Limb (tissue), 2 donors: ENCODE results near the gene THOC7.

ENCODE experiments used
- DNase-seq, 2 donors: peaks; one replicate each; pipeline ENCODE4 v3.0.0-alpha.2; 2016; ENCODE audit errors: extremely low spot score in 2 of 2

The THOC7 gene

GRCh38 chr3:63845215-63845614 lies 18.4 kb downstream of the THOC7 start:
- no peak for DNase-seq

- DNase-seq = no peak
These were observed 21.5 kb downstream of the THOC7 start for GRCh38 chr3:63842127-63842526.

- no peak for DNase-seq
These were observed 21.9 kb downstream of the THOC7 start for GRCh38 chr3:63841704-63842103.

GRCh38 chr3:63832395-63832794 lies 31.2 kb downstream of the THOC7 start:
- DNase-seq = no peak

GRCh38 chr3:63830526-63830925 lies 33.1 kb downstream of the THOC7 start:
- no peak for DNase-seq

DNA sequence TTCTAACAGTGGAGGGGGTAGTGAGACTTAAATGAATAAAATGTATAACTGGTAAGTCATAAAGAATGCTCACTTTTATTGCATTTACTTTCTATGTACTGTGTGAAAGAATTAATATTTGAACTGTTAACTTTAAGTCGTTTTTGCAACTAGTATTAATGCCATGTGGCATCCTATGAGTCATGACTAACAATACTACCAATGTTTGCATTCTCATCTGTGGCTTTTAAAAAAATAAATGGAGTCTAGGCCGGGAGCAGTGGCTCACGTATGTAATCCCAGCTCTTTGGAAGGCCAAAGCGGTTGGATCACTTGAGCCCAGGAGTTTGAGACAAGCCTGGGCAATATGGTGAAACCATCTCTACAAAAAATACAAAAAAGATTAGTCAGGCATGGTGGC lies 39.3 kb downstream of the THOC7 start:
- DNase-seq = no peak

DNA sequence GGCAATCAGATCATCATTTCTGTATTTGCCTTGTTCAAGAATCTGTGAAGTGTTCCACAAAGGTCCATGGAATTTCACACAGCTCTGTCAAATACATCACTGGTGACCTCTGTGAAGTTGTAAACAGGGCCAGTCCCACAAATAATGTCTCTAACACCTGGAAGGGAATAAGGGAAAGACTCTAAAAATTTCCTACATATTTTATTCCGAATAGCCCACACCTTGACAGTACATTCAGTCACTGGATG lies 44.5 kb downstream of the THOC7 start, which contains the start of gene C3orf49:
Gene C3orf49, plus strand, starts transcription at position 149 of the 248 bp plus-strand sequence. CDS start 173 bp downstream, outside the sequence.
- DNase-seq = no peak

DNA sequence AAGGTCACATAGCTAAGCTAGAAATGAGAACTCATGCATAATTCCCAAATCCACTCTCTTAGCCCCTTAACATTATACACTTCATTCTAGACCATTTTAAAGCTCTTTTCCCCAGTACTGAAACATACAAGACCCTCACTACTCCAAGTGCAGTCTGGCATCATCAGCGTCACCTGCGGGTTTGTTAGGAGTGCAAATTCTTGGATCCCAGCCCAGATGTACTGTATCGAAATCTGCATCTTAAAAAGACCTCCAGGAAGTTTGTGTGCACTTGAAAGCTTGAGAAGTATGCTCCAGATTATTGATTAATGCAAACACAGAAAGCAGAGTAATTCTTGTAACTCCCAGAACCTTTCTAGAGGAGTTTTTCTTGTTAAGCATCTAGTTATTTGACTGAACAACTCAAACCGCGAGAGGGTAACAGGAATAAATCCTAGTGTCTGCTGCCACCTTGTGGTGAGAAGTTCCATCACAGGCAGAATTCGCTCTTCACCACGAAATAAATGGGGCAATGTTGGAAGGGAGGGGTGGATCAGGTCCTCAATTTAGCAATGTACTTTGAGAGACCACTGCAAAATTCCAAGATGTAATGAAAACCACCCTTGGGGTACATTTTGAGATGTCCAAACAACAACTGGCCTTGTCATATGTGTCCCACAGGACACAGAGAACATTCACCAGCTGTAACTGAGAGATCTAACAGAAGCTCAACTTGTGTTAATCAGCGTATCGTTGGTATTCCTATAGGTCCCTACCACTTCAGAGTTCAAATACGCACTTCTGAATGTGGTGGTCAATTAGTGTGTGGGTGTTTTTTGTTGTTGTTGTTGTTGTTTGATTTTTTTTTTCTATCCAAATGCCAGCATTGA lies 45.1 kb downstream of the THOC7 start:
- peak; percentile 72 to 76 for DNase-seq

- no peak for DNase-seq
These were observed 46.4 kb downstream of the THOC7 start for GRCh38 chr3:63817225-63817624.

GRCh38 chr3:63814237-63814636 lies 49.4 kb downstream of the THOC7 start:
- DNase-seq = no peak

DNA sequence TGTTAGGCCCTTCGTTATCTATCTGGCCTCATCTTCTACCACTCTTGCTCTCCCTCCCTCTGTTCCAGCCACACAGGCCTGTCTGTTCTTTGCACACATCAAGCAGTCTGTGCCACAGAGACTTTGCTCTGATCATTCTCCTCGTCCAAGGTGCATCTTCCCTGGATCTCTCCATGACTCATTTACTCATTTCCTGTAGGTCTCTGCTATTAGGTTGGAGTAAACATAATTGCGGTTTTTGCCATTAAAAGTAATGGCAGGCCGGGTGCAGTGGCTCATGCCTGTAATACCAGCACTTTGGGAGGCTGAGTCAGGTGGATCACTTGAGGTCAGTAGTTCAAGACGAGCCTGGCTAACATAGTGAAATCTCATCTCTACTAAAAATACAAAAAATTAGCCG lies 54.0 kb downstream of the THOC7 start:
- no peak for DNase-seq

DNA sequence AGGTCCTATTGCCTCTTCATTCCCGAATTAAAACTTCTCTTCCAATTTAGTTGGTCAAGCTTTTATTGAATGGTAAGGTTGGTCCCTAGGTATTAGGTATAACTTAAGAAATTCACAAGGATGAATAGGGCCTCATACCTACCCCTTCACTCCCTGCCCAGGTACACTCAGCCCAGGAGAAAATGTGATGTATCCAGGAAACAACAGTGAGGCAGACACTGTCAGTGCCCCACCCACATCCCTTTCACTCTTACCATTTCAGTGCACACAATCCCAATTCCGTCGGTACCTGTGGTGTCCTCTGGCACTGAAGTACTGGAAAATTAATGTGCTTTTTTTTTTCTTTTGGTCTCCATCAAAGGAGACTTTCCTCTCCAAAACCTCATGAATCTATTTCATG lies 55.0 kb downstream of the THOC7 start:
- DNase-seq = no peak

- no peak for DNase-seq
These were observed 55.5 kb downstream of the THOC7 start for GRCh38 chr3:63807961-63808565.

GRCh38 chr3:63803911-63804310 lies 59.7 kb downstream of the THOC7 start:
- no peak for DNase-seq

- no peak for DNase-seq
These were observed 63.5 kb downstream of the THOC7 start for GRCh38 chr3:63800097-63800496.

DNA sequence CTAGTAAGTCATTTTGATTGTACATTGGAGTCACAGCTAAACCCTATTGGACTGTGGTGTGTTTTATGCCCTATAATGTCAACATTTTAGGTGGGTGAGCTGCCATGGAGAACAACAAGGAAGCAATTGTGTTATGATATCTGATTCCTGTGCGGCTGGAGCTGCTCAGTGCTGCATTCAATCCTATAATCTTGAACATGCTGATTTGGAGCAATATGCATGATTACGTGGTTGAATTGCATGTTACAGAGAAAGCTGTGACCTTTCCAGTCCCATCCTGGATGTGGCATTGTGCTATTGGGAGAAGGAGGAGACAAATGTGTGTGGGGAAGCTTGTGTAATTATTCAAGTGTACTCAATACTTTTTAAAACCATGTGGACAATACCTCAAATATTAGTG lies 64.7 kb downstream of the THOC7 start:
- DNase-seq = no peak

DNA sequence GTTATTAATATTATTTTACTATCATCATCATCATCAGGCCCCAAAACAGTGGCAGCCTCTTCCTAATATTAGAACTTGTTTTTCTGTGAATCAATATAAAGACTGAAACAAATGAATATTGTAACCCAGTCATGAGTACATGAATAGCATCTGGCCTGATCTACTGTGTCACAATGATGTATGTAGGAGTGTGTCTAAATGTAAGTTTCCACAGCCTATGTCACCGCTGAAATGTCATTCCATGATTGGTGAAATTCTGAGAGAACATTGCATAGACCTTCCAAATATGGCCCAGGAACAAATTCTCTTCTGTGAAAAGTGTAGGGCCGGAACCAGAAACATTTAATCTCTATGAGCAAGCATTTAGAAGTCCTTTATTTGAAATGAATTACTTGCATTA lies 65.1 kb downstream of the THOC7 start:
- DNase-seq = no peak

DNA sequence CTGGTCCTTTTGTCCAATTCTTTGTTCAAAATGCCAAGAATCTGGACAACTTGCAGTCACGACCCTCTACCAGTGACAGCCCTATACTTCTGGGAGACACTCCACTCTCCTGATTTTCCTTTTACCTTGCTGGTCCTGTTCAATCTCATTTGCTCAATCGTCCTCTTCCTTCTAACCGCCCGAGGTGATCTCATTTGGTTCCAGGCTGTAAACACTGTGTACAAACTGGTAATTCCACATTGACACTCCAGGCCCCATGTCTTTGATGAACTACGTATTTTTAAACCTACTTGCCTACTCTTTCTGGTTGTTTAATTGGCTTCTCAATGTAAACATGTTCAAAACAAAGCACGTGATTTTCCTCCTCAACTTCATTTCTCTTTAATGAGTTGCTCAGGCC lies 68.2 kb downstream of the THOC7 start:
- no peak for DNase-seq

GRCh38 chr3:63791974-63792373 lies 71.6 kb downstream of the THOC7 start:
- DNase-seq = no peak
